ENCODE results near the gene GRAMD4.

GRAMD4 gene

DNA sequence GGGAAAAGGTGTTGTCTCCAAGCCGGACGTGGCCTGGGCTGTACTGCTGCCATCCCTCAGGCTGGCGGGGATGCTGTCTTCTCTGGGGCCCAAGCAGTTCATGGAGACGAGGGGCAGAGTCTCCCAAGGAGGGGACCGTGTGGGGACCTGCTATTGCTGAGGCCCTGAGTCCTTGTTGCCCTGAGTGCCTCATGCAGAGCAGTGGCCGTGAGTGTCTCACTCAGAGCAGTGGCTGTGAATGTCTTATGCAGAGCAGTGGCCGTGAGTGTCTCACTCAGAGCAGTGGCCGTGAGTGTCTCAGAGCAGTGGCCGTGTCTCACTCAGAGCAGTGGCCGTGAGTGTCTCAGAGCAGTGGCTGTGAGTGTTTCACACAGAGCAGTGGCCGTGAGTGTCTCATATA is 54.7 kb downstream of the GRAMD4 start:
- DNase-seq = no peak

DNA sequence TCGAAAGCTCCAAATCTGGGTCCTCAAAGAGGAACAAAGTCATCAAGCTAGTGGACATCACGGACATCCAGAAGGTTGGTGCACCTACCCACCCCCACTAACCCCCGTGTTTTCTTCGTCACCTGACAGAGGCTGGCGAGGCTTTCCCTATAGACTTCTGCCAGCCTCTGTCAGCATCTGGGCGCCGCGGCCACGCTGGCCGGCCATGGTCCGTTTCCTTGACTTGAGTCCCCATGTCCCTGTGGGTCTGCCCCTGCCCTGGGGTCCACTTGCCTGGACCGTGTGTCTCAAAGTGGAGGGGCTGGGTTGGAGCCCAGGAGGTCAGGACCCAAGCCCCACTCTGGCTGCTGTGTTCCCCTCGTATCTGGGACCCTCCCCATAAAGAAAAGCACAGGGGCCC is 55.3 kb downstream of the GRAMD4 start:
- DNase-seq = no peak

DNA sequence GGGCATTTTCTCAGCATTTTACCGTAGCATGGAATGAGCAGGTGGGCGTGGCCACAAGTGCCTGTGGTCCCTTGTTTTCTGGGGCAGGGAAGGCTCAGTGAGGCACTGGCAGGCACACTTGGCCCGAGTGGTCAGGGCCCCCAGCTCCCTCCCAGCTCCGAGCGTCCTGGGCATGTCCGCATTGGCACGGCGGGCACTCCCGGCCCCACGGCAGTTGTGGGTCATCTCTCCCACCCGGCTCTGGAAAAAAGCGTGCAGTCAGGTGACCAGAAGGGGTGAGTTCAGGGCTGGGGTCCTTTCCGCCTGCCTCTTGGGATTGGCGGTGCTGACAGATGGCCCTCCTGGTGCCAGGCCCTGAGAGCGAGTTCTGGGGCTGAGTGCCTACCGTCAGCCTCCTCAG is 55.8 kb downstream of the GRAMD4 start:
- DNase-seq = no peak

DNA sequence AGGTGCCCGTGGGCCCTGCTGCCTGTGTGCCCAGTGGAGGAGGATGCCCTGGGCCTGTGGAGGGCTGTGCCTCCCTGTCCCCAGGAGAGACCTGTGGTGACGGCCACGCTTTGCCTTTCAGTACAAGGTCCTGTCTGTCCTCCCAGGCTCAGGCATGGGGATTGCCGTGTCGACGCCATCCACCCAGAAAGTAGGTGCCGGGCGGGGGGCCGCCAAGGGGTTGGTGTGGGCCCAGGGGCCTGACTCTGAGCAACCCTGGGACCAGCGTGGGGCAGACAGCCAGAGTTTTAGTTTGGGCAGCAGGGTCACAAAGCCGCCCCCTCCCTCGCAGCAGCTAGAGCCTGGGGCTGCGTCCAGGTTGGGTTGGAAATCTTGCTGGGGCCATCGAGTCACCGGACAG is 56.3 kb downstream of the GRAMD4 start:
- DNase-seq = no peak

DNA sequence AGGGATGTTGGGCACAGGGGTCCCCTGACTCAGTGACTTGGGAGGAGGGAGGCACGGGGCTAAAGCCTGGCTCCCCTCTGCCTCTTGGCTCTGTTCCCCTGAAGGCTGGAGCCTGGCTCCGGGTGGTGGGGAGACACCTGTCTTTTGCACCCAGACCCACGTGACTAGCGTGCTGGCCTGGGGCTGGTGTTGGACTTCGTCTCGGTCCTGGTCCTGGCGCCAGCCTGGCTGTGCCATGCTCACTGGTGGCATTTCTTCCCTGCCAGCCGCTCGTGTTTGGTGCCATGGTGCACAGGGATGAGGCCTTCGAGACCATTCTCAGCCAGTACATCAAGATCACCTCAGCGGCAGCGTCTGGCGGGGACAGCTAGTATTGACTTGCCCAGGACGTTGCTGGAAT is 56.7 kb downstream of the GRAMD4 start:
- DNase-seq = no peak

DNA sequence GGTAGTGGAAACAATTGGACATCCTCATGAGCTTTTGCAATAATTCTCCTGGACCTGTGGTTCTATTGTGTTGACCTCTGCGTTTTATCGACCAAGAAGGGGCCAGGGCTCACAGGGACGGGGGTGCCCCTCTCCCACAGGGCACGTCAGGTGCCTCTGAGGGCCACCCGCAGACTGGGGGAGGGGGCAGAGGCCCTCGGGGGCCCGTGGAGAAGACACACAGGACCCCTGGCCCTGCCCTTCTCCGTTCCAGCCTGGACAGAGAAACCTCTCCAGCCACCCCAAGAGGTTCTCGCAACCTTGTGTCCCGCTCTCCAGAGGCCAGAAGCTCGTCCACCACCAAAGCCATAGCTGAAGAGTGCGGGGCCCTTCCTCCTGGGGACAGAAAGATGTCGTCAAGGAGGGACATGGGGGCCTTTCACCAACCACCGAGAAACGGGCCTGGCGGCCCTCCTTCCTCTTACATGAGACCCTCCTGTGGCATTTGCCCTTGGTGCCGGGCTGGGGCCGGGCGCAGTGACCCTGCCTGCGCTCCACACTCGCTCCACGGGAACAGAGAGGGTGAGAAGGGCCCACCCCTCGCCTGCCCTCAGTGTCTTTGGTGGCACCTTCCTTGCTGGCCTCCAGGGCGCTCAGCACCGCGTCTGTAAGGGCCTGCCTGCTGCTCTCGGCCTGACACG is 57.3 kb downstream of the GRAMD4 start:
- DNase-seq = no peak

DNA sequence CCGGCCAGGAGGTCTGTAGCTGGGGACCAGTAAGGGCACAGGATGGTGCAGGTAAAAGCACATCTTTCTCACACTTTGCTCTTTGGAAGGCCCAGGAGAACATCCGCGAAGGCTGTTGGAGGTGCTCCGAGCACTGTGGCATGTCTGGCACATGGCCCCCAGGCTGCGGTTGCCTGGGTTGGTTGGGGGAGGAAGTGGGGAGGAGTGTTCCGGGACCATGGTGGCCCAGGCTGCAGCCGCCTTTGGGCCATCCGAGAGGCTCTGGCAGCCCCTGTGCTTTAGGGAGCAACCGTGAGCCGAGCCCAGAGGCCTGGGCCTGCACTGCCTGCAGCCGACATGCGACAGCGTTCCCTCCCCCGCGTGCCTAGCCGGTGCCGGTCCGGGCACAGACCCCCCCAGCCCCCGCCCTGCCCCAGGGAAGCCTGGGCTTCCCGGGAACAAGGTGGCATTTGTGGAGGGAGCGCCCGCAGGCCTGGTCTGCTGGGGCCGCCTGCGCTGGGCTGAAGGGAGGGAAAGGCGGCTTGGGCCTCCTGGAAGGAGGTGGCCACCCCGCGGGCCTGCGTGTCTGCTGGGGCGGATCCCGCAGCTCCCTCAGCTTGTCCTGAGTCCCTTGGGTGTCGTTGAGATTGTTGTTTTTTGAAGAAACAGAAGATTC is 57.9 kb downstream of the GRAMD4 start:
- no peak for DNase-seq

DNA sequence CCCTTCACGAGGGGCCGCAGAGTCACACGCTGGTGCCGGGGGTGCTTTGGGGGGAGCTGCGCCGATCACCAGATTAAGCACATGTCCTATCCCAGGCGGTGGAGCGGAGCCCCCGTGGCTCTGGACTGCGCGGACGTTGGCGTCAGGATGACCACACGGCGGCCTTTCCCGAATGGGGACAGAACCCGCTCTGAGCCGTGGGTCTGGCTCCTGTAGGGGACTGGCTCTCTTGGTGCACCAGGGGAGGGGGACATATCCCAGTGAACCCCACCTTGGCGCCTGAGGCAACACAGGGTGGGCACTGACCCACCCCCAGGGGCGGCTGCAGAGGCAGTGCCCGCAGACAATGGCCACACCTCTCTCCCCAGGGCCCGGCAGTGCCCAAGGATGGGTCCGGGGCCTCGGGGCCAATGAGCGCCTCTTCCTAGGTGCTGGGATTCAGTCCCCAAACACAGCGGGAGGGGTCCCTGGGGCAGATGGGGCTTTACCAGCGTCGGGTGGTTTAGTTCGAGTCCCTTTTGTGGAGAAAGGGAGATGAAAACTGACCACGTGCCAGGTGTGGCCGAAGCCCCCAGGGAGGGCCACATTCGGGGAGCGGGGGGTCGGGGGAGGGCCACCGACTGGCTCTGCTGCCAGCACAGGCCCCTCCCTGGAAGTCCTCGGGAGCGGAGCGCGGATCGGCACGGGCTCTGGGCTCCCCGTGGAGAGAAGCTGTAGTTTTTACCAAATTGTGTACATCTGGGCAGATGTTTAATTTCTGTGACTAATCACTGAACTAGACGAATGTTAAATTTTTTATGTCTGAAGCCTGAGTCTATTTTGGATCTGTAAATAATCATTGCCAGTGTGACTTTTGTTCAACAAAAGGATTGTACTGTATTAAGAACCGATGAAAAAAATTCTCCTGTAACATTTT is 58.9 kb downstream of the GRAMD4 start:
- no peak for DNase-seq

DNA sequence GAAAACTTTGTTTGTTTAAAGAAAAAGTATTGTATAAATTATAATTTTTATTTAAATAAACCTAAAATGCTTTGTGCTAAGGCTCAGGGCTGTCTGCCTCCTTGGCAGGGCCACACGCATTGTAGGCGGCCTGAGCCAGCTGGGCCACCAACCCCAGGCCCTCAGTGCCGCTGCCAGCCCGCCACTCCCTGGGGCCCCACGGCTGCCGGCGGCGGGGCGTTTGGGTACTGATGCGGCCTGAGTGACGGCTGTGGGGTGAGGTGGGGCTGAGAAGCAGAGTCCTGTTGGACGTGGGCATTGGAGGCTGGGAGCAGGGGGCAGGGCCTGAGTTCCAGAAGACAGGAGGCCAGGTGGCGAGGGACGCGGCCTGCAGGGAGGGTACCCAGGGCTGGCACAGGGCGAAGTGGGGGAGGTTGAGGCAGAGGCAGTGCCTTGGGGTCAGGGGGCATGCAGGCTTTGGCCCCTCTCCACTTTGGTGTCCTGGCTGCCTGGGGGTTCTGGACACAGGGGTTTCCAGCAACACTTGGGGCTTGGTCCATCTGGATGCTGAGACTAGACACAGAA is 59.6 kb downstream of the GRAMD4 start:
- DNase-seq = no peak

DNA sequence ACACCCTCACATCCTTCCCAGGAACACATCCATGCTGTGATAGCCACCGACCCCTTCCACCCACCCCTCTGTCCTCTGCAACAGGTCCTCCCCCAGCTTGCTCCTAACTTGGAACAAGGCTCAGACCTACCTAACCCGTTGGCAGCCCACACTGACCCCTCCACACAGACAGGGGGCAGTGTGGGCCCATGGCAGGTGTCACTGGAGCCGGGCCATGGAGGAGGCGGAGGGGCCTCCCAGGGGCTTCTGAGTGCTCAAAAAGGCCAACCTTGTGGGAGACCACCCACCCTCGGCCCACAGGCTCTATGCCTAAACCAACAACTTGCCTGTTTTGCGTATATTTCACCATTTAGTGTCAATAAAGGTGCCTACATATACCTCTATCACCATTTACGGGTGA is 60.8 kb downstream of the GRAMD4 start:
- no peak for DNase-seq

DNA sequence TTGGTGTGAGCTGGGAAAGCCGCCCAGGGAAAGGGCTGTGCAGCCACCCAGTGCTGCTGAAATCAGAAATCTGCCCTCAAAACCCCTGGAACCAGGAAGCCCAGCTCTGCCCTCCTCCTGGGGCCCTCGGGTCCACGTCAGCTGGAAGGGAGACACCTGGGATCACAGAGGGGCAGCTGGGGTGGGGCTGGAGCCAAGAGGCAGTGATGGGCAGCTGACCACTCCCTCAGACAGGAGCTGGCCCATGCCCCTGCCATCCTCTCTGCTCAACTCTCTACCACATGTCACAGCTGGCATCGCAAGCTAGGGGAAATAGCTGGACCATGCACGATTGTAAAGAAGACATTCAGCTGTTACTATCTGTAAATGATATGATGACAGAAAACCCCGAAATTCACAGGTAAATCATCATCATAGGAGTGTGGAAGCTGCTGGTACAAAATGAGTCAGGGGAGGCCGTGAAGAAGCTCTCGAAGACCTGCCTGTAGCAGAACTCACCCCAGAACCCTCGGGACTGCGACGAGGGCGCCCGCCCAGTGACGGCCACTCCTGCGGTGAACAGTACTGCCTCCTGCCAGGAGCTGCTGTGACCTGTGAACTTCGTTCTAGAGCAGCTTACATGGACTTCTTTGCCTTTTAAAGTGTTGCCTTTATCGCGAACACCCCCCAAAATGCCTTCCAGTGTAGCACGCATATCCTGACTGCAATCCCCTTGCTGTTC is 62.0 kb downstream of the GRAMD4 start:
- DNase-seq = no peak

DNA sequence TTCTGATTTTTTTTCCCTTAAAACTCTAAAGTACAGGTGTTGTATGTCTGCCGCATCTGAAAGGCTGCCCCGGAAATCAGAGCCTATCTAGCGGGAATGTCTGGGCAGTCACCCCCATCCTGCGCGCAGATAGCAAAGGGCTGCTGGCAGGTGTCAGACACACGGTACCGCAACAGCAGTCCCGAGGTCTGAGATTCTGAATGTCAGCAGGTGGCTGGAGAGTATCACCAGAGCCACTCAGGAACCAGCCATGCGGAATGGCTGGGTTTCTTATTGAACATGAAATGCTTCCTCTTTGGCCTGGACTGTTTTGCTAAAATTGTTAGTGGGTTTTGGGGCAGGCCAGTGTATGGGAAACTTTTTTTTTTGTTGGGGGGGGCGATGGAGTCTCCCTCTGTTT is 64.5 kb downstream of the GRAMD4 start:
- no peak for DNase-seq

DNA sequence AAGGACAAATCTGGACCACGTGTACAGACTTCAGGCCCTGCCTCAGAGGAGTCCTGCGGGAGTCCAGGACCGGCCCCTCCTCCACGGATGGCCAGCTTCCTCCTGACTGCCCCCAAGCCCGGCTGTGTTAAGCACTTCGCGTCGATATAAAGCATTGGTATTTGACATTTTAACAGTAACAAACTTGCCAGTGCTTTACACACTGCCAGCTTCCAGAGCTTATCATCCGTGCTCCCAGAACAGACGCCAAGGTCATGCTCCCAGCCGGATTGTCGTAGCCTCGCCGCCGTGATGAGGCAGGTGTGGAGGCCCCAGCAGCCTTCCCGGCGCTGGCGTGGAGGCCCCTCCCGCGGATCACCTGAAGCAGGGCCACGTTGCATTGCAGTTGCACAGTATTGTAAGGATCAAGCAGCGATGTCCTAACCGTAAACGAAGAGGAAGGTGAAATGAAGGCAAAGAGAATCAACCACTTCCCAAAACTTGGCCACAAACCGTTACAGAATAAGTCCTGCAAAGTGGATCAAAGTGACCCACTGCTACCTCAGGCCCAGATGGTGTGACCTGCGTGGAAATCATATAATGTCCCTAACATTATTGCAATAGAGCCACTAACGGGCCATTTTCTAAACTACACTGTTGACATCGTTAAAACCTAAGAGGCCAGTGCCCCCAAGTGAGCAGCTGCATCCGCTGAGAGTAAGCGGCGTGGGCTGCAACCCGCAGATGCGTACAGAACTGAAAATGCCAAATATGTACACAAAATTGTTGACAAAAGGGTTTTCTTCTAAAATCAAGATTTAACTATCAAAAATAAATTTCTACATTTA is 66.2 kb downstream of the GRAMD4 start:
- no peak for DNase-seq

DNA sequence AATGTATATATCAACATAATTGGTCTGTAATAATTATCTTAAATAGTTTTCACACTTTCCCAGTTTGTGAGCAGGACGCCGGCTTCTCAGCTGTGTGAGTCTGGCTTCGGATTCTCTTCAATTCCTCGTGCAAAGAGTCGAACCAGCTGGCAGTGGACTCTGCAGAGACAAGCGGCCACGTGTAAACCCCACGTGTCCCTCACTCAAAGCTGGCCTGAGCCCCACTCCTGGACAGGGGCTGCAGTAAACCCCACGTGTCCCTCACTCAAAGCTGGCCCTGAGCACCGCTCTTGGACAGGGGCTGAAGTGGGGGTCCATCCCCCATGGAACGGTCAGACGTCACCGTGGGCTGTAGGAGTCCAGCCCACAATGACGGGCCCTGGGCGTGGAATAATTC is 66.9 kb downstream of the GRAMD4 start:
- no peak for DNase-seq

DNA sequence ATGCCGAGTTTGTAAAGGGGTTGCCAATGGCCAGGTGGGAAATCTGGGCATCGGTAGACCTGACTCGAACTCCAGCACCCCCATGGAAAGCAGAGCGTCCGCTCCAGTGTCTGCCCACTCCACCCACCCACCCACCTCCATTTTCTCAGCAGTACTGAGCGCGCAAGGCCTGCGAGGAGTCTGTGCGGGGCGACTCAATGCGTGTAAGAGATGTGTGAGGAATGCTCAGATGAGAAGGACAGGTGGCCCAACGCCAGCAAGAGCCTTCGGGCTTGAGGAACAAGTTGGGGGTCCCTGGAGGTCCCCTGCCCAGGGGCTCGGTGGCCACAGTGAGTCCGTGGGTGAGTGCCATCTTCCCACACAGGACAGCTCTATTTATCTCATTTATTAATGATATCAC is 67.3 kb downstream of the GRAMD4 start:
- no peak for DNase-seq

DNA sequence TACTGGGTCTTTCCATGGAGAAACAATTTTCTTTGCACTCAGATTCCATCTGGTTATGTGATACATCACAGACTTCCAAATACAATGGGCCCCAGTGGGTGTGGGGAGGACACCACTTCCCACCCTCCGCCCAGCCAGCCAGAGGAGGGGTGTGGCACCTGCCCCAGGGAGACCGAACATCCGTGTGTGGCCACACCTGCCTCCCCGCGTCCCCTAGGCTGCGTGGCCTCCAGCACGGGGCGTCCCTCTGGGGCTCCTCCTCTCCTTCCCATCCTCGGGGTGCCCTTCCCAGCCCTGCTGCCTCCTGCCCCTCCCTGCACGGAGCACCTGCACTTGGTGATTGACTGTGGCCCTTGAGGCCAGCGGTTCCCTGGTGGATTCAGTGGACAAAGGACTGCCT is 68.8 kb downstream of the GRAMD4 start:
- no peak for DNase-seq

DNA sequence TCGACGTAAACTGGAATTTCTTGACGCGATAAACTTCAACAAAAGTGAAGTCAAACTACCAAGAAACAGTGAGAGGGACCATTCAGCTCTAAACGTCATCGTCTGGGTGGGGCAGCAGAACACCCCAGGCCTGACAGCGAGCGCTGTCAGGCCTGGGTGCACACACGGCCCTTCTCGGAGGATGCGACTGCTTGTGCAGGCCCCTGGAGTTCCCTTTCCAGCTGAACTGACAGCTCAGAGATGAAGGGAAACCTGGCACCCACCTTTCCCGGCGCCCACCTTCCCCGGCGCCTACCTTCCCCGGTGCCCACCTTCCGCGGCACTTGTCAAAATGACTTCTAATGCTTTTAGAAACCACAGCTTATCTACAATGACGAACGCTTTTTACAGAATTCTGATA is 70.0 kb downstream of the GRAMD4 start:
- no peak for DNase-seq

DNA sequence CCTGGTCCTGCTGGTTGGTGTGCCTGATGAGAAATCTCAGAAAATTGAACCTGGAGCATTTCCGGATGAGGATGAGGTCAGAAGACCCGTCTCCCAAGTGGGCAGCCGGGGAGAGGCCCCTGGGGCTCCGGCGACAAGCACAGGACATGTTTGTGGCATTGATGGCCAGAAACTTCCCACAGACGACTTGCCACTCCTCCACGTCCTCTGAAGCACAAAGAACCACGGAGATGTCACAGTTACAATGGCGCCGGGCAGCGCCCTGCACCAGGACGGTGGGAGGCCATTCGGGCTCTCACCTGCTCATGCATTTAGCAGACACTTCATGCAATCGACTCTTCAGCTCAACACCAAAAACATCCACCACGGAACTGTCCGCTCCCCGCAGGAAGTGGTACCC is 71.4 kb downstream of the GRAMD4 start:
- DNase-seq = no peak

DNA sequence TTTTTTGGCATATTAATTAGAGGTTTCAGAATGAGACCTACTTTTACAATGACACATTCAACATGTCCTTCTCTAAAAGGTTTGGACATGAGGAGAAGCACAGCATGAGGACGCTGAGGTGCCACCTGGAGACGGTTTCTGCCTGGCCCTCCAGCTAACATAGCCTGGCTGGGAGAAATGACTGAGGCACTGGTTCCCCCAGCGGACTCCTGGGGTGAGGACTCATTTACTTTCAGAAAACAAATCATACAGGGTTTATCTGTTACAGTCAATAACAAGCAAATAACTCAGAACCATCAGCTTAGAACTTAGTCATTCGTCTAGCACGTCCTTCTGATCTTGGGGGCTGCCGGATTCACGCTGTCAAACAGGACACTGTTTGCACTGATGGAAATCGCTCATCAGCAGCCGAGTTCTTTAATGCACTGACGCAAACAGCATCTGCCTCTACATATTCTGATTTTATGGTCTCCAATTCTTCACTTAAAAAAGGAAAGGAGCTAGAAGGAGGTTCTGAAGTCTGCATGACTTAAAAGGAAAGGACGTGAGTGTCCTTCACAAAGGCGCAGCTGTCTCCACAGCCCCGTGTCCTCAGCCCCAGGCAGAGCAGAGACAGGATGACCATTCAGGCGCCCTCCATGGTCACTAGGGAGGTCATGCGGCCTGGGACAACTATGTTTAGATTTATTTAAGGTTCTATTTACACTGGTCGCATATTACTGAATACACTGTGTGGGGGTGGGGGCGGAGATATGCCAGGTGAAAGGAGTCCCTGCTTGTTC is 73.6 kb downstream of the GRAMD4 start:
- DNase-seq = no peak

DNA sequence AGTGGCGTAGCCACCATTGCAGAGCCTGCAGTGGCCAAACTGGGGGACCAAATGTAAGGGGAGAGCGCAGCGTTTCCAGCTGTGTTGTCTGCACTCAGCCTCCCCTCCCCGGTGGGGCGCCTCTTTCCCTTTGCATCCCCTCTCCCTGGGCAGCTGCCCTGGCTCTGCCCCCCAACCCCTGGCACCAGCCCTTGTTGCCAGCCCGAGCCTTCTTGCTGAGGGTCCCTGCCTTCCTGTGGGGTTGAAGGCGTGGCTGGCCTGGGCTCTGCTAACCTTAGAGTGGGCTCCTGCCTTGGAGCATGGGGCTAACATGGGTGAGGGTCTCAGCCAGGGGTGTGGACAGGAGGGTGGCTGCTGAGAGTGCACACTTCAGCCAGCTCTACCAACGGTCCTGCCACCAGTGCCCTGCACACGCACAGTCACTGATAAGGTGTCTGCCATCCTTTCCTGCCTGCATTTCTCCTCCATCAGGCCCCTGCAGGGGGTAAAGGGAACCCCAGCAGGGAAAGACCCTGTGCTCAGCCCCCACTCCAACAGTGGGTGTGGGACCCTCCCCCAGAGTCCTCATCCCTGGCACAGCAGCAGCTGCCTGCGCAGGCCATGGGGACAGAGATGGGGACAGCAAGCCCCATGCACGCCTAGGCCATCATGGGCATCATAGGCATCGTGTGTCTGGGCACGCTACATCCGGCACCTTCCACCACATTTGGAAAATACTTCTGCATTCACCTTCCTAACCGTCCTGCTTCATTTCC is 74.4 kb downstream of the GRAMD4 start:
- DNase-seq = no peak
